Endothelial cell of umbilical vein (primary cell): ENCODE data around the gene PACS1.

Experiments
- CTCF ChIP-seq, 2 donors: IDR thresholded peaks; 1 replicate in 1 of 2; 2 replicates in 1 of 2; pipeline ENCODE4 v1.5.1; 2011; ENCODE audit warnings: low read length in 2 of 2, mild to moderate bottlenecking in 2 of 2, moderate library complexity in 2 of 2, control low read depth in 1 of 2, inconsistent platforms in 1 of 2, low read depth in 1 of 2; ENCODE audit not compliant: insufficient read depth in 1 of 2; ENCODE audit errors: extremely low read depth in 1 of 2
- EZH2 ChIP-seq: IDR thresholded peaks from 2 replicates; pipeline ENCODE4 v1.6.1; 2012; ENCODE audit warnings: borderline replicate concordance, low read depth, mild to moderate bottlenecking, moderate library complexity, low read length, inconsistent platforms; ENCODE audit not compliant: severe bottlenecking
- FOS ChIP-seq: IDR thresholded peaks from 2 replicates; pipeline ENCODE4 v1.6.1; 2011; ENCODE audit warnings: mild to moderate bottlenecking, low read length, moderate library complexity, borderline replicate concordance; ENCODE audit not compliant: insufficient read depth
- GATA2 ChIP-seq: IDR thresholded peaks from 2 replicates; pipeline ENCODE4 v1.7.0; 2011; ENCODE audit warnings: low read depth, mild to moderate bottlenecking, moderate library complexity, mixed read lengths, low read length; ENCODE audit not compliant: insufficient read length, insufficient read depth
- MAX ChIP-seq: IDR thresholded peaks from 2 replicates; pipeline ENCODE4 v1.6.1; 2011; ENCODE audit not compliant: insufficient read depth, insufficient read length
- MYC ChIP-seq: IDR thresholded peaks from one replicate; pipeline ENCODE4 v1.6.1; 2011; ENCODE audit warnings: mild to moderate bottlenecking, low read depth, low read length
- POLR2A ChIP-seq: IDR thresholded peaks from 2 replicates; pipeline ENCODE4 v1.6.1; 2012; ENCODE audit warnings: low read depth, mild to moderate bottlenecking, control low read depth, low read length
- POLR2AphosphoS5 ChIP-seq: IDR thresholded peaks from 2 replicates; pipeline ENCODE4 v1.6.1; 2012; ENCODE audit warnings: low read depth, mild to moderate bottlenecking, control low read depth, low read length, moderate library complexity; ENCODE audit not compliant: insufficient read depth

GRCh38 chr11:66109294-66109693 is 39.2 kb downstream of the PACS1 start:
- TF ChIP-seq CTCF (IDR thresholded peaks at IDR 0.05; ENCODE audit: extremely low read depth in 1 of 2, insufficient read depth in 1 of 2, low read depth in 1 of 2, low read length in 2 of 2) (no peak), POLR2A (no peak), MYC (no peak), FOS (no peak), GATA2 (no peak), EZH2 (no peak), POLR2AphosphoS5 (no peak), MAX (no peak)
